Left renal cortex interstitium (tissue), 4 donors: ENCODE results near the gene PEX10. TPM values are rescaled to one million over a fixed set of nuclear protein-coding genes. Genes with fewer than 3 reads are reported as not detected.

Experiments used
- DNase-seq, 4 donors: peaks; one replicate each; pipeline ENCODE4 v3.0.0-alpha.2; 2013; ENCODE audit warnings: low read depth in 4 of 4, low spot score in 2 of 4, missing footprints in 1 of 4
- polyA plus RNA-seq, 4 donors: library from polyadenylated mRNA; unstranded; fragments of 120-200 nt; gene quantifications; one replicate each; pipeline ENCODE4 v1.2.1, GENCODE V29; 2013; ENCODE audit not compliant: insufficient read length in 4 of 4

Gene PEX10
- polyA plus RNA-seq, 4 donors = 20.3 to 31.1 (median 27.1) TPM

GRCh38 chr1:2406451-2407041, 5.8 kb downstream of the PEX10 start:
- DNase-seq = no peak

GRCh38 chr1:2405588-2406295, 6.6 kb downstream of the PEX10 start:
- no peak for DNase-seq

- no peak for DNase-seq
Measured at GRCh38 chr1:2404890-2405511, 7.4 kb downstream of the PEX10 start.

- no peak for DNase-seq
Measured at GRCh38 chr1:2404142-2404889, 8.0 kb downstream of the PEX10 start.

- DNase-seq = no peak
Measured at GRCh38 chr1:2403273-2403672, 9.1 kb downstream of the PEX10 start.

- DNase-seq = no peak
Measured at GRCh38 chr1:2402420-2402819, 9.9 kb downstream of the PEX10 start.

- no peak for DNase-seq
Measured at GRCh38 chr1:2400950-2401649, 11.3 kb downstream of the PEX10 start.

GRCh38 chr1:2400576-2400909, 11.8 kb downstream of the PEX10 start:
- DNase-seq = no peak

- no peak for DNase-seq
Measured at GRCh38 chr1:2399890-2400575, 12.3 kb downstream of the PEX10 start.

- no peak for DNase-seq
Measured at GRCh38 chr1:2398871-2399270, 13.5 kb downstream of the PEX10 start.

GRCh38 chr1:2397007-2397679, 15.2 kb downstream of the PEX10 start:
- DNase-seq = no peak

GRCh38 chr1:2396476-2396875, 15.9 kb downstream of the PEX10 start:
- DNase-seq = no peak

- no peak for DNase-seq
Measured at GRCh38 chr1:2396059-2396458, 16.3 kb downstream of the PEX10 start.

- DNase-seq = no peak
Measured at GRCh38 chr1:2395245-2395644, 17.1 kb downstream of the PEX10 start.

GRCh38 chr1:2394761-2395160, 17.6 kb downstream of the PEX10 start:
- DNase-seq = no peak

- no peak for DNase-seq
Measured at GRCh38 chr1:2394220-2394619, 18.1 kb downstream of the PEX10 start.

GRCh38 chr1:2393471-2393877, 18.9 kb downstream of the PEX10 start:
- no peak for DNase-seq

- no peak for DNase-seq
Measured at GRCh38 chr1:2392686-2393085, 19.7 kb downstream of the PEX10 start.

GRCh38 chr1:2391931-2392509, 20.3 kb downstream of the PEX10 start:
- DNase-seq = no peak
